Measurements from ENCODE around the gene ATG9B.

Gene ATG9B

GRCh38 chr7:150975536-150976319, 48.6 kb downstream of the ATG9B start:
- Histone ChIP-seq H3K4me3 (IDR thresholded peaks at IDR 0.05; ENCODE audit: insufficient read depth, low read depth, low read length) (no peak overlapping the region), H3K9ac (peak overlapping the region; percentile 77), H3K27ac (peak overlapping the region; percentile 58), H3K36me3 (ENCODE audit: insufficient read depth) (no peaks in the 10 kb centered on the region), H2AFZ (ENCODE audit: low read depth) (peak overlapping the region; percentile 75), H3K79me2 (ENCODE audit: insufficient read depth, low read depth) (no peaks in the 10 kb centered on the region), H3K27me3 (ENCODE audit: insufficient read depth, low read depth) (peaks cover 14% of the 10 kb centered on the region), H3K4me2 (peak overlapping the region; percentile 95), H4K20me1 (ENCODE audit: insufficient read depth) (no peaks in the 10 kb centered on the region), H3K4me1 (ENCODE audit: low read depth, poor library complexity, severe bottlenecking) (peaks cover 37% of the 10 kb centered on the region)
- TF ChIP-seq CTCF (conservative IDR thresholded peaks at IDR 0.05; ENCODE audit: low read depth, low read length), result no peak

GRCh38 chr7:150974468-150975391, 49.6 kb downstream of the ATG9B start:
- H3K9ac ChIP-seq, result peak overlapping the region; percentile 77
- TF ChIP-seq CTCF (conservative IDR thresholded peaks at IDR 0.05; ENCODE audit: low read depth, low read length), result 0 out of 2 replicates have a peak, but pooled peaks have one; percentile 28

GRCh38 chr7:150973571-150974451, 50.5 kb downstream of the ATG9B start:
- Histone ChIP-seq H3K4me1 (ENCODE audit: low read depth, poor library complexity, severe bottlenecking) (peaks cover 27% of the 10 kb centered on the region), H3K36me3 (ENCODE audit: insufficient read depth) (no peaks in the 10 kb centered on the region), H3K27me3 (ENCODE audit: insufficient read depth, low read depth) (no peaks in the 10 kb centered on the region), H3K4me2 (peak overlapping the region; percentile 14; the same call in 1 of the 2 replicates), H4K20me1 (ENCODE audit: insufficient read depth) (no peaks in the 10 kb centered on the region), H3K27ac (no peak overlapping the region), H3K4me3 (IDR thresholded peaks at IDR 0.05; ENCODE audit: insufficient read depth, low read depth, low read length) (no peak overlapping the region), H3K79me2 (ENCODE audit: insufficient read depth, low read depth) (no peaks in the 10 kb centered on the region), H3K9ac (no peak overlapping the region; the same call in 1 of the 2 replicates), H2AFZ (ENCODE audit: low read depth) (peak overlapping the region; percentile 75; the same call in 1 of the 2 replicates)
- no peak for TF ChIP-seq CTCF (conservative IDR thresholded peaks at IDR 0.05; ENCODE audit: low read depth, low read length)

More at GRCh38 chr7:150974468-150975391, 49.6 kb downstream of the ATG9B start:
- no peaks in the 10 kb centered on the region for H3K36me3 ChIP-seq (ENCODE audit: insufficient read depth)
- H3K4me3 ChIP-seq (IDR thresholded peaks at IDR 0.05; ENCODE audit: insufficient read depth, low read depth, low read length), result no peak overlapping the region
- peaks cover 35% of the 10 kb centered on the region for H3K4me1 ChIP-seq (ENCODE audit: low read depth, poor library complexity, severe bottlenecking)
- H3K79me2 ChIP-seq (ENCODE audit: insufficient read depth, low read depth), result no peaks in the 10 kb centered on the region
- H2AFZ ChIP-seq (ENCODE audit: low read depth), result peak overlapping the region; percentile 75
- peak overlapping the region; percentile 58 for H3K27ac ChIP-seq
- H4K20me1 ChIP-seq (ENCODE audit: insufficient read depth), result no peaks in the 10 kb centered on the region
- H3K27me3 ChIP-seq (ENCODE audit: insufficient read depth, low read depth), result peaks cover 4% of the 10 kb centered on the region
- peak overlapping the region; percentile 95 for H3K4me2 ChIP-seq

- peaks cover 27% of the 10 kb centered on the region for H3K4me1 ChIP-seq (ENCODE audit: low read depth, poor library complexity, severe bottlenecking)
- no peak overlapping the region for H3K27ac ChIP-seq
- no peaks in the 10 kb centered on the region for H3K36me3 ChIP-seq (ENCODE audit: insufficient read depth)
- no peak overlapping the region for H3K4me2 ChIP-seq
- no peak for TF ChIP-seq CTCF (conservative IDR thresholded peaks at IDR 0.05; ENCODE audit: low read depth, low read length)
- H4K20me1 ChIP-seq (ENCODE audit: insufficient read depth), result no peaks in the 10 kb centered on the region
- no peak overlapping the region for H3K9ac ChIP-seq
- no peak overlapping the region for H3K4me3 ChIP-seq (IDR thresholded peaks at IDR 0.05; ENCODE audit: insufficient read depth, low read depth, low read length)
- no peaks in the 10 kb centered on the region for H3K79me2 ChIP-seq (ENCODE audit: insufficient read depth, low read depth)
- no peak overlapping the region for H2AFZ ChIP-seq (ENCODE audit: low read depth)
- no peaks in the 10 kb centered on the region for H3K27me3 ChIP-seq (ENCODE audit: insufficient read depth, low read depth)
These were observed 51.6 kb downstream of the ATG9B start for GRCh38 chr7:150972741-150973140.

Data from KMS-11 (cell line).